Parathyroid adenoma (tissue), 2 donors: Measurements from ENCODE around the gene ZRSR2.

Experiments used
- H2AFZ ChIP-seq: fragments of 300-600 bp; sonication (generic); one replicate; pipeline ENCODE4 v1.7.0; 2017; ENCODE audit warnings: antibody characterized with exemption, mild to moderate bottlenecking
- H3K27ac ChIP-seq: fragments of 300-600 bp; sonication (generic); one replicate; pipeline ENCODE4 v1.7.0; 2017
- H3K27me3 ChIP-seq: fragments of 300-600 bp; sonication (generic); one replicate; pipeline ENCODE4 v1.7.0; 2017; ENCODE audit warnings: low read length; ENCODE audit not compliant: control insufficient read depth, insufficient read depth
- H3K36me3 ChIP-seq: fragments of 300-600 bp; sonication (generic); one replicate; pipeline ENCODE4 v1.7.0; 2017; ENCODE audit warnings: low read length; ENCODE audit not compliant: control insufficient read depth, insufficient read depth
- H3K4me1 ChIP-seq: fragments of 300-600 bp; sonication (generic); one replicate; pipeline ENCODE4 v1.7.0; 2017; ENCODE audit warnings: control low read depth
- H3K4me2 ChIP-seq: fragments of 300-600 bp; sonication (generic); one replicate; pipeline ENCODE4 v1.7.0; 2017; ENCODE audit warnings: low read length
- H3K4me3 ChIP-seq: fragments of 300-600 bp; sonication (generic); one replicate; pipeline ENCODE4 v1.7.0; 2017; ENCODE audit warnings: low read depth, low read length
- H3K79me2 ChIP-seq: fragments of 300-600 bp; sonication (generic); one replicate; pipeline ENCODE4 v1.7.0; 2017; ENCODE audit warnings: control low read depth
- H3K9ac ChIP-seq: fragments of 300-600 bp; sonication (generic); one replicate; pipeline ENCODE4 v1.7.0; 2017; ENCODE audit warnings: mild to moderate bottlenecking
- H3K9me3 ChIP-seq: fragments of 300-600 bp; sonication (generic); one replicate; pipeline ENCODE4 v1.7.0; 2017; ENCODE audit warnings: low read length; ENCODE audit not compliant: control insufficient read depth
- CTCF ChIP-seq: fragments of 300-600 bp; sonication (generic); IDR thresholded peaks from one replicate; pipeline ENCODE4 v1.7.0; 2017; ENCODE audit warnings: antibody characterized with exemption, mild to moderate bottlenecking
- donor health status: primary hyperparathyroidism.

The ZRSR2 gene

GRCh38 chrX:15769300-15769954 lies 20.9 kb upstream of the ZRSR2 start:
- H3K4me1 ChIP-seq = no peaks in the 10 kb centered on the region
- TF ChIP-seq CTCF = no peak
- H3K27ac ChIP-seq = no peak overlapping the region
- no peak overlapping the region for H3K4me3 ChIP-seq
- no peaks in the 10 kb centered on the region for H3K9me3 ChIP-seq
- H3K36me3 ChIP-seq = no peaks in the 10 kb centered on the region
- H3K9ac ChIP-seq = no peak overlapping the region
- H3K27me3 ChIP-seq = no peaks in the 10 kb centered on the region
- H3K79me2 ChIP-seq = peaks cover 2% of the 10 kb centered on the region
- H3K4me2 ChIP-seq = no peak overlapping the region
- no peak overlapping the region for H2AFZ ChIP-seq

- Histone ChIP-seq H3K36me3 (no peaks in the 10 kb centered on the region), H3K9me3 (no peaks in the 10 kb centered on the region), H3K9ac (no peak overlapping the region), H3K27ac (no peak overlapping the region), H3K27me3 (no peaks in the 10 kb centered on the region), H3K4me3 (no peak overlapping the region), H2AFZ (no peak overlapping the region), H3K4me1 (no peaks in the 10 kb centered on the region), H3K4me2 (no peak overlapping the region), H3K79me2 (no peaks in the 10 kb centered on the region)
- TF ChIP-seq CTCF = no peak
Observed at GRCh38 chrX:15781961-15782699, 8.2 kb upstream of the ZRSR2 start.

- Histone ChIP-seq H3K9ac (no peak overlapping the region), H3K9me3 (no peaks in the 10 kb centered on the region), H3K4me2 (no peak overlapping the region), H3K4me3 (no peak overlapping the region), H3K4me1 (no peaks in the 10 kb centered on the region), H3K79me2 (no peaks in the 10 kb centered on the region), H3K36me3 (no peaks in the 10 kb centered on the region), H3K27me3 (no peaks in the 10 kb centered on the region), H2AFZ (no peak overlapping the region), H3K27ac (no peak overlapping the region)
- no peak for TF ChIP-seq CTCF
Observed at GRCh38 chrX:15785176-15785750, 5.0 kb upstream of the ZRSR2 start.

GRCh38 chrX:15786915-15787314 lies 3.4 kb upstream of the ZRSR2 start:
- Histone ChIP-seq H3K79me2 (no peaks in the 10 kb centered on the region), H2AFZ (no peak overlapping the region), H3K27me3 (no peaks in the 10 kb centered on the region), H3K4me1 (no peaks in the 10 kb centered on the region), H3K4me3 (no peak overlapping the region), H3K36me3 (no peaks in the 10 kb centered on the region), H3K4me2 (no peak overlapping the region), H3K9me3 (no peaks in the 10 kb centered on the region), H3K9ac (no peak overlapping the region), H3K27ac (no peak overlapping the region)
- TF ChIP-seq CTCF = no peak
